MM.1S (cell line): ENCODE data around the gene UBTD1.

Experiments
- DNase-seq: peaks from one replicate; pipeline ENCODE4 v3.0.0-alpha.2; 2015
- H2AFZ ChIP-seq: fragments of 300-600 bp; sonication (generic); 2 replicates; pipeline ENCODE4 v1.6.0; 2016; ENCODE audit warnings: antibody characterized with exemption, low read length
- H3F3A ChIP-seq: fragments of 300-600 bp; sonication (generic); 2 replicates; pipeline ENCODE4 v1.6.1; 2016; ENCODE audit warnings: mild to moderate bottlenecking, antibody characterized with exemption, low read length, moderate library complexity, mixed read lengths; ENCODE audit not compliant: insufficient read depth
- H3K27ac ChIP-seq: fragments of 300-600 bp; sonication (generic); 2 replicates; pipeline ENCODE4 v1.5.1; 2016; ENCODE audit warnings: mild to moderate bottlenecking, low read length
- H3K27me3 ChIP-seq: fragments of 300-600 bp; sonication (generic); replicated peaks from 2 replicates; pipeline ENCODE4 v1.6.0; 2016; ENCODE audit warnings: low read length; ENCODE audit not compliant: insufficient read depth
- H3K36me3 ChIP-seq: fragments of 300-600 bp; sonication (generic); replicated peaks from 2 replicates; pipeline ENCODE4 v1.6.1; 2016; ENCODE audit warnings: mild to moderate bottlenecking, low read length, mixed read lengths; ENCODE audit not compliant: insufficient read depth
- H3K4me1 ChIP-seq: fragments of 300-600 bp; sonication (generic); 2 replicates; pipeline ENCODE4 v1.6.1; 2016; ENCODE audit warnings: low read length, mixed read lengths
- H3K4me2 ChIP-seq: fragments of 300-600 bp; sonication (generic); 2 replicates; pipeline ENCODE4 v1.6.0; 2016; ENCODE audit warnings: low read depth, low read length
- H3K4me3 ChIP-seq: fragments of 300-600 bp; sonication (generic); 2 replicates; pipeline ENCODE4 v1.5.1; 2016; ENCODE audit warnings: low read length, mixed read lengths
- H3K79me2 ChIP-seq: fragments of 300-600 bp; sonication (generic); 2 replicates; pipeline ENCODE4 v1.6.1; 2016; ENCODE audit warnings: mixed run types, low read length, mixed read lengths
- H3K9ac ChIP-seq: fragments of 300-600 bp; sonication (generic); 2 replicates; pipeline ENCODE4 v1.6.1; 2016; ENCODE audit warnings: low read length, mixed read lengths
- H3K9me2 ChIP-seq: fragments of 300-600 bp; sonication (generic); replicated peaks from 2 replicates; pipeline ENCODE4 v1.6.1; 2016; ENCODE audit warnings: mild to moderate bottlenecking, low read length, mixed read lengths; ENCODE audit not compliant: insufficient read depth
- H3K9me3 ChIP-seq: fragments of 300-600 bp; sonication (generic); replicated peaks from 2 replicates; pipeline ENCODE4 v1.6.1; 2016; ENCODE audit warnings: mild to moderate bottlenecking, low read length, mixed read lengths; ENCODE audit not compliant: insufficient read depth
- H4K20me1 ChIP-seq: fragments of 300-600 bp; sonication (generic); 2 replicates; pipeline ENCODE4 v1.6.1; 2016; ENCODE audit warnings: mild to moderate bottlenecking, low read length, moderate library complexity, mixed read lengths; ENCODE audit not compliant: insufficient read depth
- EZH2 ChIP-seq: fragments of 300-600 bp; sonication (generic); optimal IDR thresholded peaks from 2 replicates; pipeline ENCODE3; 2017; ENCODE audit warnings: low read depth, mild to moderate bottlenecking, antibody characterized with exemption, low read length, mixed read lengths
- EZH2phosphoT487 ChIP-seq: fragments of 300-600 bp; sonication (generic); IDR thresholded peaks from 2 replicates; pipeline ENCODE4 v1.6.1; 2018; ENCODE audit warnings: antibody characterized with exemption, low read length
- TF ChIP-seq, protein P1 (sequence below): fragments of 300-600 bp; sonication (generic); IDR thresholded peaks from 2 replicates; pipeline ENCODE4 v1.5.1; 2016; ENCODE audit warnings: antibody characterized with exemption, low read length, mixed read lengths

Gene UBTD1

DNA sequence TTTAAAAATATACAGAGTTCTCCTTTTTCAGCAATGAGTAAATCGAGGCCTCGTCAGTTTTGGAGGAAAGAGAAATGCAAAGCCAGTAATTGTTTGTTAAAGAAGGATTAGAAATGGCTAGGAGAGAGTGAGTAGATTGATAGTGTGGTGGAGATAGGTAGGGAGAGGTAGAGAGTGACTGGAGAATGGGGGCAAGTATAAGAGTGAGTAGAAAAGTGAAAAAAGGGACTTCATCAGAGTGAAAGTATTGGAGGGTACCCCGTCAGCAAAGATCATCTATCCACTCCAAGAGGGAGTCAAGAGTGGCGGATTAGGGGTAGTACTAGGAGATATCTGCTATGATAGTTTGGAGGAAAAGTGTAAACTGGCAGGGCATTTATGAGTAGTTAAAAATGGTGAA lies 64.6 kb downstream of the UBTD1 start:
- Histone ChIP-seq H3K27me3 (no peaks in the 10 kb centered on the region), H3K27ac (no peak overlapping the region), H3K4me2 (no peak overlapping the region), H3F3A (no peaks in the 10 kb centered on the region), H3K9me3 (no peaks in the 10 kb centered on the region), H3K9me2 (no peaks in the 10 kb centered on the region), H3K79me2 (no peaks in the 10 kb centered on the region), H3K36me3 (no peaks in the 10 kb centered on the region), H3K4me1 (no peaks in the 10 kb centered on the region), H3K9ac (no peak overlapping the region), H3K4me3 (no peak overlapping the region), H2AFZ (no peak overlapping the region), H4K20me1 (no peaks in the 10 kb centered on the region)
- DNase-seq: no peak
- TF ChIP-seq EZH2phosphoT487: no peak
- TF ChIP-seq EZH2: no peak
- TF ChIP-seq, protein P1, sequence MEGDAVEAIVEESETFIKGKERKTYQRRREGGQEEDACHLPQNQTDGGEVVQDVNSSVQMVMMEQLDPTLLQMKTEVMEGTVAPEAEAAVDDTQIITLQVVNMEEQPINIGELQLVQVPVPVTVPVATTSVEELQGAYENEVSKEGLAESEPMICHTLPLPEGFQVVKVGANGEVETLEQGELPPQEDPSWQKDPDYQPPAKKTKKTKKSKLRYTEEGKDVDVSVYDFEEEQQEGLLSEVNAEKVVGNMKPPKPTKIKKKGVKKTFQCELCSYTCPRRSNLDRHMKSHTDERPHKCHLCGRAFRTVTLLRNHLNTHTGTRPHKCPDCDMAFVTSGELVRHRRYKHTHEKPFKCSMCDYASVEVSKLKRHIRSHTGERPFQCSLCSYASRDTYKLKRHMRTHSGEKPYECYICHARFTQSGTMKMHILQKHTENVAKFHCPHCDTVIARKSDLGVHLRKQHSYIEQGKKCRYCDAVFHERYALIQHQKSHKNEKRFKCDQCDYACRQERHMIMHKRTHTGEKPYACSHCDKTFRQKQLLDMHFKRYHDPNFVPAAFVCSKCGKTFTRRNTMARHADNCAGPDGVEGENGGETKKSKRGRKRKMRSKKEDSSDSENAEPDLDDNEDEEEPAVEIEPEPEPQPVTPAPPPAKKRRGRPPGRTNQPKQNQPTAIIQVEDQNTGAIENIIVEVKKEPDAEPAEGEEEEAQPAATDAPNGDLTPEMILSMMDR: no peak

DNA sequence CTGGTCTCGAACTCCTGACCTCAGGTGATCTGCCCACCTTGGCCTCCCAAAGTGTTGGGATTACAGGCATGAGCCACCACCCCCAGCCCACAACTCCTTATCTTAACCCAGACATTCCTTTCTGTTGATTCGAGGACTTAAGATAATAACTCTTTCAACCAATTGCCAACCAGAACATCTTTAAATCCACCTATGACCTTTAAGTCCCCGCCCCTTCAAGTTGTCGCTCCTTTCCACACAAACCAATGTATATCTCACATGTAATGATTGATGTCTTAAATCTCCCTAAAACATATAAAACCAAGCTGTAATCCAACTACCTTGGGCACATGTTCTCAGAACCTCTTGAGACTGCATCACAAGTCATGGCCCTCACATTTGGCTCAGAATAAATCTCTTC lies 66.1 kb downstream of the UBTD1 start:
- H3K9ac ChIP-seq: no peak overlapping the region
- no peaks in the 10 kb centered on the region for H3F3A ChIP-seq
- H3K4me2 ChIP-seq: no peak overlapping the region
- no peak overlapping the region for H3K4me3 ChIP-seq
- no peaks in the 10 kb centered on the region for H4K20me1 ChIP-seq
- TF ChIP-seq EZH2phosphoT487 (no peak), EZH2 (no peak)
- TF ChIP-seq, protein P1: no peak
- no peaks in the 10 kb centered on the region for H3K4me1 ChIP-seq
- no peaks in the 10 kb centered on the region for H3K79me2 ChIP-seq
- H3K36me3 ChIP-seq: no peaks in the 10 kb centered on the region
- no peaks in the 10 kb centered on the region for H3K27me3 ChIP-seq
- H2AFZ ChIP-seq: no peak overlapping the region
- no peak overlapping the region for H3K27ac ChIP-seq
- H3K9me3 ChIP-seq: no peaks in the 10 kb centered on the region
- no peaks in the 10 kb centered on the region for H3K9me2 ChIP-seq
- DNase-seq: no peak

DNA sequence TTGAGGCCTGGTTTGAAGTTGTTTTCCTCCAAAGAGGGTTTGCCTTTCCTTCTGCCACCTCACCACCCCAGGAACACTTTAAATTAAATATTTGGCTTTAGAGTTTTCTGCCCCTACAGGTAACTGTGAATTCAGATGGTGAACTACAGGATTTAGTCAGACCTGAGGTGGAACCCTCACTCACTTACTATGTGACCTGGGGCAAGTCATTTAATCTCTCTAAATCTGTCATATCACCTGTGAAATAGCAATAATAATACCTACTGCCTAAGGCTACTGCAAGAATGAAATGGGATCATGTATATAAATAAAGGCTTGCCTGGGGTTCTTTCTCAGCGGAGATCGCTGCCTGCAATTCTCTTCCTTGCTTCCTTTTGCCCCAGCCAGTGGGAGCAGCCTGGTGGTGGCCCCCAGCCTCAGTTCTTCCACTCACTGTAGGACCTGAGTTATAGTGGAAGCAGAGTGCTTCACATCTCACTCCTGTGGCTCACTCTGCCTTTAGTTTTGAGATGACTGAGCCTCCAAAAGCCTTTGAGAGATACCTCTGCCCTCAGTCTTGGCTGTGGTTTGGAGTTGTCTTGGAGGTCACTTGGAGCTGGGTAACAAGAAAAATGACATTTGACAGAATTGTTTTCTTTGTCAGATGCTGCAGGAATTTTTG lies 67.7 kb downstream of the UBTD1 start:
- Histone ChIP-seq H3K27ac (no peak overlapping the region), H4K20me1 (no peaks in the 10 kb centered on the region), H3K4me1 (no peaks in the 10 kb centered on the region), H2AFZ (no peak overlapping the region), H3K27me3 (no peaks in the 10 kb centered on the region), H3K36me3 (no peaks in the 10 kb centered on the region), H3K4me3 (no peak overlapping the region), H3K9ac (no peak overlapping the region), H3F3A (no peaks in the 10 kb centered on the region), H3K79me2 (no peaks in the 10 kb centered on the region), H3K9me2 (no peaks in the 10 kb centered on the region), H3K9me3 (no peaks in the 10 kb centered on the region), H3K4me2 (no peak overlapping the region)
- TF ChIP-seq, protein P1: no peak
- TF ChIP-seq EZH2phosphoT487: no peak
- TF ChIP-seq EZH2: no peak
- no peak for DNase-seq
